HepG2 (cell line): ENCODE results near the gene PPARA. TPM values are rescaled to one million over a fixed set of nuclear protein-coding genes. Genes with fewer than 3 reads are reported as not detected.

Experiments
- ATAC-seq: fragments of 200-7000 bp; cut with Tn5 transposase; 3 replicates; pipeline ENCODE4 v1.9.1; 2020; ENCODE audit warnings: mild to moderate bottlenecking, moderate library complexity
- BruUV-seq: library from RNA; stranded (reverse); fragments of 400-500 nt; replicated peaks from 2 replicates; lab custom pipeline; 2021; lab: Mats Ljungman, UMichigan
- CTCF ChIA-PET: fragments of 300-600 bp; formaldehyde crosslinking; extraction: SDS; loops from one replicate; lab custom pipeline; 2021; ENCODE audit warnings: low total read pairs, inconsistent platforms, low intra/inter-chr PET ratio; lab: Yijun Ruan, JAX
- POLR2A ChIA-PET: fragments of 350-600 bp; sonication (Branson Sonifier 250); formaldehyde crosslinking; loops from one replicate; lab custom pipeline; 2020; ENCODE audit warnings: antibody characterized with exemption, inconsistent platforms; lab: Yijun Ruan, JAX
- DNase-seq: peaks from one replicate; pipeline ENCODE4 v3.0.0-alpha.2; 2015; ENCODE audit warnings: low spot score
- FAIRE-seq: peaks from 3 replicates; lab custom pipeline; 2011; peaks lifted over from hg19 to GRCh38; lab: Jason Lieb, UNC
- H2AFZ ChIP-seq: one replicate; pipeline ENCODE4 v1.6.1; 2011; ENCODE audit warnings: low read length, inconsistent platforms
- H3K27ac ChIP-seq: fragments of 300-600 bp; 3 replicates; pipeline ENCODE4 v1.8.0; 2011; ENCODE audit warnings: mixed run types, mild to moderate bottlenecking, mixed read lengths, low read length, inconsistent platforms; ENCODE audit not compliant: insufficient read depth; ENCODE audit errors: extremely low read length
- H3K27me3 ChIP-seq, 2 experiments: fragments of 200-600 bp in 1 of 2; 2 replicates in 1 of 2; 3 replicates in 1 of 2; pipeline versions ENCODE4 v1.6.0 to v1.8.0; 2011; ENCODE audit warnings: low read length in 2 of 2, mild to moderate bottlenecking in 2 of 2, moderate library complexity in 2 of 2, inconsistent platforms in 1 of 2; ENCODE audit not compliant: insufficient read depth in 2 of 2, control insufficient read depth in 1 of 2
- H3K36me3 ChIP-seq, 2 experiments: fragments of 200-600 bp in 1 of 2; replicated peaks in 1 of 2; 2 replicates in 1 of 2; 3 replicates in 1 of 2; pipeline versions ENCODE4 v1.5.1 to v1.8.0; 2011; ENCODE audit warnings: low read length in 2 of 2, inconsistent platforms in 1 of 2; ENCODE audit not compliant: insufficient read depth in 2 of 2, control insufficient read depth in 1 of 2
- H3K4me1 ChIP-seq: 2 replicates; pipeline ENCODE4 v1.5.1; 2012; ENCODE audit warnings: low read length, inconsistent platforms; ENCODE audit not compliant: insufficient read depth
- H3K4me2 ChIP-seq: 2 replicates; pipeline ENCODE4 v1.6.0; 2011; ENCODE audit warnings: low read depth, low read length, inconsistent platforms
- H3K4me3 ChIP-seq, 3 experiments: fragments of 200-600 bp in 1 of 3; sonication (generic), shearing (Covaris generic) in 1 of 3; replicated peaks in 1 of 3; 2 replicates each; pipeline ENCODE4 v1.5.1; 2011 to 2016; ENCODE audit warnings: low read length in 3 of 3, inconsistent platforms in 2 of 3, low read depth in 2 of 3, mild to moderate bottlenecking in 2 of 3, control low read depth in 1 of 3, mixed read lengths in 1 of 3; ENCODE audit not compliant: insufficient read depth in 1 of 3
- H3K79me2 ChIP-seq: one replicate; pipeline ENCODE4 v1.6.1; 2011; ENCODE audit warnings: low read length, inconsistent platforms; ENCODE audit not compliant: insufficient read depth
- H3K9ac ChIP-seq: 2 replicates; pipeline ENCODE4 v1.6.0; 2011; ENCODE audit warnings: mild to moderate bottlenecking, low read depth, low read length, inconsistent platforms; ENCODE audit not compliant: insufficient read depth
- H3K9me3 ChIP-seq: 2 replicates; pipeline ENCODE4 v1.5.1; 2012; ENCODE audit warnings: mild to moderate bottlenecking, low read length
- H4K20me1 ChIP-seq: 2 replicates; pipeline ENCODE4 v1.6.0; 2011; ENCODE audit warnings: inconsistent platforms, mild to moderate bottlenecking, low read length, moderate library complexity; ENCODE audit not compliant: insufficient read depth
- ESRRA ChIP-seq: sonication (generic); formaldehyde crosslinking; IDR thresholded peaks from 2 replicates; pipeline ENCODE4 v1.5.1; 2020; ENCODE audit warnings: mild to moderate bottlenecking, low read depth, missing genetic modification reagents
- ETV5 ChIP-seq: IDR thresholded peaks from 2 replicates; pipeline ENCODE4 v1.6.1; 2018; ENCODE audit warnings: missing biosample characterization, missing genetic modification reagents, inconsistent platforms, borderline replicate concordance
- FOXA1 ChIP-seq, 2 experiments: fragments of 450-650 bp in 1 of 2; sonication (generic) in 1 of 2; formaldehyde crosslinking in 1 of 2; IDR thresholded peaks; 2 replicates each; pipeline versions ENCODE4 v1.4.0 to v1.6.1; 2016 to 2020; ENCODE audit warnings: missing genetic modification reagents in 1 of 2
- HNRNPLL ChIP-seq: fragments of 200-400 bp; formaldehyde crosslinking; IDR thresholded peaks from 2 replicates; pipeline ENCODE4 v1.6.1; 2017; ENCODE audit warnings: mild to moderate bottlenecking, low read depth, low read length; ENCODE audit not compliant: poor library complexity, severe bottlenecking
- ISX ChIP-seq: sonication (generic); formaldehyde crosslinking; conservative IDR thresholded peaks from 2 replicates; pipeline ENCODE4 v1.5.0; 2020; ENCODE audit warnings: missing genetic modification reagents
- JDP2 ChIP-seq: sonication (generic); formaldehyde crosslinking; IDR thresholded peaks from 2 replicates; pipeline ENCODE4 v1.8.1; 2022; ENCODE audit warnings: missing genetic modification reagents, borderline replicate concordance
- KDM2A ChIP-seq: sonication (generic); formaldehyde crosslinking; IDR thresholded peaks from 2 replicates; pipeline ENCODE4 v1.4.0; 2020; ENCODE audit warnings: low read depth, missing genetic modification reagents, borderline replicate concordance
- MAFF ChIP-seq: IDR thresholded peaks from 2 replicates; pipeline ENCODE4 v1.6.1; 2011; ENCODE audit warnings: low read depth, low read length, improper control_type of control experiment
- NCOA2 ChIP-seq: sonication (generic); formaldehyde crosslinking; IDR thresholded peaks from 2 replicates; pipeline ENCODE4 v1.8.0; 2022; ENCODE audit warnings: inconsistent platforms
- RXRB ChIP-seq: IDR thresholded peaks from 2 replicates; pipeline ENCODE4 v1.6.1; 2016; ENCODE audit warnings: borderline replicate concordance, missing genetic modification reagents, missing compliant biosample characterization
- SP2 ChIP-seq: sonication (generic); formaldehyde crosslinking; IDR thresholded peaks from 2 replicates; pipeline ENCODE4 v1.5.1; 2020; ENCODE audit warnings: mild to moderate bottlenecking, missing genetic modification reagents
- SSRP1 ChIP-seq: IDR thresholded peaks from 2 replicates; pipeline ENCODE4 v1.6.1; 2016; ENCODE audit warnings: control low read depth
- TCF12 ChIP-seq, 2 experiments: fragments of 450-650 bp in 1 of 2; sonication (generic) in 1 of 2; formaldehyde crosslinking in 1 of 2; IDR thresholded peaks; 2 replicates each; pipeline versions ENCODE4 v1.6.1 to v1.8.0; 2017 to 2022; ENCODE audit warnings: antibody characterized with exemption in 1 of 2, mild to moderate bottlenecking in 1 of 2, missing genetic modification reagents in 1 of 2, moderate library complexity in 1 of 2
- TIGD3 ChIP-seq: sonication (generic); formaldehyde crosslinking; IDR thresholded peaks from 2 replicates; pipeline ENCODE4 v1.5.1; 2020; ENCODE audit warnings: mild to moderate bottlenecking, missing genetic modification reagents, borderline replicate concordance
- ZNF343 ChIP-seq: sonication (generic); formaldehyde crosslinking; IDR thresholded peaks from 2 replicates; pipeline ENCODE4 v1.4.0; 2020; ENCODE audit warnings: mild to moderate bottlenecking, missing genetic modification reagents
- ZNF468 ChIP-seq: sonication (generic); formaldehyde crosslinking; IDR thresholded peaks from 2 replicates; pipeline ENCODE4 v1.8.0; 2022; ENCODE audit warnings: mild to moderate bottlenecking, moderate library complexity, missing genetic modification reagents
- ZNF616 ChIP-seq: sonication (generic); formaldehyde crosslinking; IDR thresholded peaks from 2 replicates; pipeline ENCODE4 v1.5.0; 2020; ENCODE audit warnings: low read depth, mild to moderate bottlenecking, missing genetic modification reagents
- ZNF746 ChIP-seq: sonication (generic); formaldehyde crosslinking; IDR thresholded peaks from 2 replicates; pipeline ENCODE4 v1.8.0; 2022; ENCODE audit warnings: mild to moderate bottlenecking, missing genetic modification reagents
- ZNF781 ChIP-seq: sonication (generic); formaldehyde crosslinking; IDR thresholded peaks from 2 replicates; pipeline ENCODE4 v1.5.1; 2020; ENCODE audit warnings: borderline replicate concordance, mild to moderate bottlenecking, missing genetic modification reagents; ENCODE audit errors: not compliant biosample characterization
- WGBS: methylation state at CpG from one replicate; pipeline ENCODE4 v1.1.6; 2017; ENCODE audit warnings: low lambda C conversion rate; 5-methylcytosine and 5-hydroxymethylcytosine counted together
- in situ Hi-C: cut with HindIII; loops from 2 replicates; pipeline ENCODE4 v1.10.0; 2017; ENCODE audit warnings: low pct_unique_long_range_greater_than_20kb; ENCODE audit not compliant: extremely low pct_ligation_motif_present
- intact Hi-C: fragments of 100-400 bp; cut with micrococcal nuclease; formaldehyde crosslinking; loops from one replicate; pipeline ENCODE4 v1.10.0; 2022; ENCODE audit not compliant: unreplicated experiment
- polyA plus RNA-seq, 8 experiments: library from polyadenylated mRNA; depleted of rRNA in 3 of 8; stranded (reverse) in 7 of 8; unstranded in 1 of 8; fragments of >200 nt; fragmentation: Illumina TruSeq in 4 of 8; extraction: Trizol in 4 of 8; gene quantifications; 2 replicates each; pipeline versions ENCODE4 v1.2.1 to v1.2.3, GENCODE V29; 2011 to 2016; ENCODE audit warnings: low read depth in 4 of 8, missing spikeins in 1 of 8, mixed read lengths in 1 of 8; ENCODE audit not compliant: insufficient read depth in 1 of 8
- total RNA-seq, 5 experiments: library from RNA; depleted of rRNA; stranded (reverse); fragments of >200 nt; fragmentation: Illumina TruSeq; extraction: Trizol; gene quantifications; 2 replicates each; pipeline ENCODE4 v1.2.3, GENCODE V29; 2016; ENCODE audit warnings: low read depth in 1 of 5
- TF ChIP-seq, protein P1 (sequence below): sonication (generic); formaldehyde crosslinking; IDR thresholded peaks from 2 replicates; pipeline ENCODE4; 2020; ENCODE audit warnings: missing genetic modification reagents, mild to moderate bottlenecking, borderline replicate concordance

The PPARA gene
- total and polyA plus RNA-seq, 2 of the 13 experiments (the other 11 are each of a cell fraction or from before 2014, with no cell fraction given) = 18.2 to 24.7 TPM

DNA sequence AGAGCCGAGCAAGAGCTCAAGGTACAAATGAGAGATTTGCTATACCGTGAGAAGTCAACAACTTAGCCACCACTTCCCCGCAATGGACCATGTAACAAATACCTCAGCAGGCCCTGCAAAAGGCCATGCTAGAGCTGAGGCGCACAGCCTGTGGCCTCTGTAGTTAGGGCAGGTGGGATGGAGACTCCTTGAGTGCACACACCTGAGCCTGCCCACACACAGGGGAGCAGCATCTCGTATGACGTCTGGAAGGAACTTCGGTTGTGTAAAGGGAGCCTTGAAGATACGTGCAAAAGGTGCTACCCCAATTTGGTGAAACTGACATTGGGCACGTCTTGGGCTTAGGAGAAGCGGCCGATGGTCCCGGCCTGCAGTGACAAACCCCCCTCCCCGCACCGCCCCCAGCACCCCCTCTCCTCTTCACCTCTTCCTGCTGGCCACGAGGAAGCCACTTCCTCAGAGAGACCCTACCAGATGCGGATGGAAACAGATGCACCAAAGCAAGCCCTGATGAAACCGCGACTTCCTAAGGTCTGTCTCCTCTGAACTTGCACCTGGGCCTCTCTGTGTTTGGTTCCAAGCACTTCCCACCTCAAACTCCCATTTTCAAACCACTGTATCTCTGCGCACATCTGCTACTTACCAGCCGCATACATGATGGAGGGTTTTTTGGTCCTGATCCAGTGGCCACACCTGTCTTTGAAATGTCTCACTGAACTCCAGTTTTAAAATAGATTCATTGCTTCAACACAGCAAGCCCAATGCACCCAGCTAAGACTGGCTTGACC, 89.1 kb downstream of the PPARA start (continued):
- TF ChIP-seq SP2 = no peak
- no peak for TF ChIP-seq HNRNPLL
- no peak for TF ChIP-seq KDM2A (CRISPR knock-in tag)
- no peak for TF ChIP-seq JDP2
- TF ChIP-seq TCF12 (IDR thresholded peaks at IDR 0.05) = no peak
- no peak for TF ChIP-seq TCF12 (CRISPR knock-in tag; IDR thresholded peaks at IDR 0.05)
- no peak for TF ChIP-seq ISX (CRISPR knock-in tag)
- TF ChIP-seq FOXA1 (IDR thresholded peaks at IDR 0.05) = no peak
- TF ChIP-seq FOXA1 (CRISPR knock-in tag; IDR thresholded peaks at IDR 0.05) = no peak

GRCh38 chr22:46240073-46240472, 89.7 kb downstream of the PPARA start:
- BruUV-seq = no TSS peak
- CTCF ChIA-PET = no interaction called here
- POLR2A ChIA-PET = no interaction called here
- H3K27ac ChIP-seq = no peak overlapping the region
- H3K9ac ChIP-seq = no peak overlapping the region
- FAIRE-seq (no peak), ATAC-seq (no peak), DNase-seq (no peak)
- H3K4me3 ChIP-seq = no peak overlapping the region
- peaks cover 14% of the 10 kb centered on the region for H3K4me1 ChIP-seq
- intact Hi-C loops = no loop called here
- H3K4me2 ChIP-seq = no peak overlapping the region
- WGBS = 90% methylated on average over 2 of the region's 2 CpGs
- no peaks in the 10 kb centered on the region for H3K27me3 ChIP-seq
- H3K79me2 ChIP-seq = no peaks in the 10 kb centered on the region
- in situ Hi-C loops = no loop called here
- H3K9me3 ChIP-seq = no peaks in the 10 kb centered on the region
- peaks cover 7 to 27% of the 10 kb centered on the region in 2 experiments; a peak in 4 of 5 replicates for H3K36me3 ChIP-seq
- H2AFZ ChIP-seq = no peak overlapping the region
- no peaks in the 10 kb centered on the region for H4K20me1 ChIP-seq
- TF ChIP-seq RXRB (no peak), TIGD3 (CRISPR knock-in tag) (no peak), MAFF (no peak), ESRRA (CRISPR knock-in tag) (no peak), NCOA2 (CRISPR knock-in tag) (no peak), SSRP1 (no peak), ETV5 (CRISPR knock-in tag) (no peak), ZNF781 (CRISPR knock-in tag) (no peak), ZNF746 (CRISPR knock-in tag) (no peak), ZNF468 (CRISPR knock-in tag) (no peak), ZNF616 (CRISPR knock-in tag) (no peak), ZNF343 (CRISPR knock-in tag) (no peak)
- TF ChIP-seq, protein P1, sequence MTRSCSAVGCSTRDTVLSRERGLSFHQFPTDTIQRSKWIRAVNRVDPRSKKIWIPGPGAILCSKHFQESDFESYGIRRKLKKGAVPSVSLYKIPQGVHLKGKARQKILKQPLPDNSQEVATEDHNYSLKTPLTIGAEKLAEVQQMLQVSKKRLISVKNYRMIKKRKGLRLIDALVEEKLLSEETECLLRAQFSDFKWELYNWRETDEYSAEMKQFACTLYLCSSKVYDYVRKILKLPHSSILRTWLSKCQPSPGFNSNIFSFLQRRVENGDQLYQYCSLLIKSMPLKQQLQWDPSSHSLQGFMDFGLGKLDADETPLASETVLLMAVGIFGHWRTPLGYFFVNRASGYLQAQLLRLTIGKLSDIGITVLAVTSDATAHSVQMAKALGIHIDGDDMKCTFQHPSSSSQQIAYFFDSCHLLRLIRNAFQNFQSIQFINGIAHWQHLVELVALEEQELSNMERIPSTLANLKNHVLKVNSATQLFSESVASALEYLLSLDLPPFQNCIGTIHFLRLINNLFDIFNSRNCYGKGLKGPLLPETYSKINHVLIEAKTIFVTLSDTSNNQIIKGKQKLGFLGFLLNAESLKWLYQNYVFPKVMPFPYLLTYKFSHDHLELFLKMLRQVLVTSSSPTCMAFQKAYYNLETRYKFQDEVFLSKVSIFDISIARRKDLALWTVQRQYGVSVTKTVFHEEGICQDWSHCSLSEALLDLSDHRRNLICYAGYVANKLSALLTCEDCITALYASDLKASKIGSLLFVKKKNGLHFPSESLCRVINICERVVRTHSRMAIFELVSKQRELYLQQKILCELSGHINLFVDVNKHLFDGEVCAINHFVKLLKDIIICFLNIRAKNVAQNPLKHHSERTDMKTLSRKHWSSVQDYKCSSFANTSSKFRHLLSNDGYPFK (CRISPR knock-in tag) = no peak
